Measurements from ENCODE around the gene FKBP5. TPM values are rescaled to one million over a fixed set of nuclear protein-coding genes. Genes with fewer than 3 reads are reported as not detected.

The FKBP5 gene
- total RNA-seq, 1 donor from 2014 or later, result 9.7 TPM

GRCh38 chr6:35713006-35713767 lies 24.5 kb upstream of the FKBP5 start:
- Histone ChIP-seq H3K36me3 (ENCODE audit: control insufficient read depth, insufficient read depth, low read length) (no peaks in the 10 kb centered on the region), H3K27me3 (ENCODE audit: control insufficient read depth, insufficient read depth, low read length) (no peaks in the 10 kb centered on the region), H3K4me3 (ENCODE audit: low read depth, low read length) (no peak overlapping the region)
- no peak for DNase-seq (ENCODE audit: low read depth)
- TF ChIP-seq CTCF (IDR thresholded peaks at IDR 0.05; ENCODE audit: insufficient read depth, low read length, poor library complexity, severe bottlenecking), result no peak

DNA sequence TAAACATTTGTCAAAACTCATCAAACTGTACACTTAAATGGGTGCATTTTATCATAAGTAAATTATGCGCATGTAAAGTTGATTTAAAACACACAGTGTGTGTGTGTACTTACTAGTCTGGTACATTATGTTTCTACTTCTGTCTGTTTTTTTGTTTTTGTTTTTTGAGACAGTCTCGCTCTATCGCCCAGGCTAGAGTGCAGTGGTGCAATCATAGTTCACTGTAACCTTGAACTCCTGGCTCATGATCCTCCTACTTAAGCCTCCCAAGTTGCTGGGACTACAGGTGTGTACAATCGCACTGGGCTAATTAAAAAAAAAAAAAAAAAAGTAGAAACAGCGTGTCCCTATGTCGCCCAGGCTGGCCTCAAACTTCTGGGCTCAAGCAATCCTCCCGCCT lies 23.0 kb upstream of the FKBP5 start:
- Histone ChIP-seq H3K4me3 (ENCODE audit: low read depth, low read length) (no peak overlapping the region), H3K36me3 (ENCODE audit: control insufficient read depth, insufficient read depth, low read length) (no peaks in the 10 kb centered on the region), H3K27me3 (ENCODE audit: control insufficient read depth, insufficient read depth, low read length) (no peaks in the 10 kb centered on the region)
- TF ChIP-seq CTCF (IDR thresholded peaks at IDR 0.05; ENCODE audit: insufficient read depth, low read length, poor library complexity, severe bottlenecking), result no peak
- DNase-seq (ENCODE audit: low read depth), result no peak

GRCh38 chr6:35710241-35710847 lies 21.6 kb upstream of the FKBP5 start:
- H3K27me3 ChIP-seq (ENCODE audit: control insufficient read depth, insufficient read depth, low read length), result no peaks in the 10 kb centered on the region
- no peak for DNase-seq (ENCODE audit: low read depth)
- no peak for TF ChIP-seq CTCF (IDR thresholded peaks at IDR 0.05; ENCODE audit: insufficient read depth, low read length, poor library complexity, severe bottlenecking)
- no peak overlapping the region for H3K4me3 ChIP-seq (ENCODE audit: low read depth, low read length)
- H3K36me3 ChIP-seq (ENCODE audit: control insufficient read depth, insufficient read depth, low read length), result no peaks in the 10 kb centered on the region

DNA sequence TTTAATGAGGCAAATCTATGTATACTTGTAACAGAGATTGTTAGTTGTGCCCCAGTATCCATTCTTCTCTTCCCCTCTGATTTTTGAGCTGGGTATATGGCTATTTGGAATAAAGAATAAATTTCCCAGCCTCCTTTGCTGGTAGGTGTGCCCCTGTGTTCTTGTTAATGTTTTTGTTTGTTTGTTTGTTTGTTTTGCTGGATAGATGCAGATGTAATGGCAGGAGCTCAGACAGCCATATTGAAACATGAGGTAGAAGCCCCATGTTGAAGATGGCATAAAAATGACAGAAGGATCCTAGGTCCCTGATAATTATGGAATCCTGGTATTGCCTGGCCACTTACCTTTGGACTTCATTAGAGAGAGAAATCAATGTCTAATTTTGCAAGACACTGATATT lies 19.9 kb upstream of the FKBP5 start:
- no peak overlapping the region for H3K4me3 ChIP-seq (ENCODE audit: low read depth, low read length)
- TF ChIP-seq CTCF (IDR thresholded peaks at IDR 0.05; ENCODE audit: insufficient read depth, low read length, poor library complexity, severe bottlenecking), result no peak
- DNase-seq (ENCODE audit: low read depth), result no peak
- H3K36me3 ChIP-seq (ENCODE audit: control insufficient read depth, insufficient read depth, low read length), result no peaks in the 10 kb centered on the region
- H3K27me3 ChIP-seq (ENCODE audit: control insufficient read depth, insufficient read depth, low read length), result no peaks in the 10 kb centered on the region

DNA sequence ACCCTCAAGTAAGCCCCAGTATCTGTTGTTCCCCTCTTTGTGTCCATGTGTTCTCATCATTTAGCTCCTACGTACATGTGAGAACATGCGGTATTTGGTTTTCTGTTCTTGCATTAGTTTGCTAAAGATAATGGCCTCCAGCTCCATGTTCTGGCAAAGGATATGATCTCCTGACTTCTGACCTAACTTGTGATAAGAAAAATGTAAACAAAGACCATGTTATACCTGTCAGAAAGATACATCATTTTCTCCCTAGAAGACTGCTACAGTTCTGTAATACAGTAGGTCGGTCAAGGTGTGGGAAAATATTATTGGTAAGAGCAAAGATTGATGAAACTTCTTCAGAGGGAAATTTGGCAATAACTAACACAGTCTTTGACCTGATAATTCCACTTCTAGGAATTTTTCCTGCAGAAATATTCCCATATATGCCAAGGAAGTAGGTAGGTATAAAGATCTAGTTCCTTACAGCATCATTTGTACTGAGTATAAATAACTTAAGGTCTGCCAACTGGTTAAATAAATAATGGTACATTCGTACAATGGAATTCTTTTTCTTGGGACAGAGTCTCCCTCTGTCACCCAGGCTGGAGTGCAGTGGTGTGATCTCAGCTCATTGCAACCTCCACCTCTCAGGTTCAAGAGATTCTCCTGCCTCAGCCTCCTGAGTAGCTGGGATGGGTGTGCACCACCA lies 19.1 kb upstream of the FKBP5 start:
- no peaks in the 10 kb centered on the region for H3K36me3 ChIP-seq (ENCODE audit: control insufficient read depth, insufficient read depth, low read length)
- no peaks in the 10 kb centered on the region for H3K27me3 ChIP-seq (ENCODE audit: control insufficient read depth, insufficient read depth, low read length)
- H3K4me3 ChIP-seq (ENCODE audit: low read depth, low read length), result no peak overlapping the region
- TF ChIP-seq CTCF (IDR thresholded peaks at IDR 0.05; ENCODE audit: insufficient read depth, low read length, poor library complexity, severe bottlenecking), result no peak
- DNase-seq (ENCODE audit: low read depth), result no peak

Measured in kidney epithelial cell (primary cell).